ENCODE measurements around the gene CTTNBP2. TPM values are rescaled to one million over a fixed set of nuclear protein-coding genes. Genes with fewer than 3 reads are reported as not detected.

Gene CTTNBP2
- total and polyA plus RNA-seq, 10 of the 15 experiments (the other 5 are each of a cell fraction or from before 2014, with no cell fraction given): 0.04 to 0.43 TPM; not detected in 8

GRCh38 chr7:117803476-117803875 lies 69.8 kb downstream of the CTTNBP2 start:
- CTCF ChIA-PET: interaction anchor here (0.7 to 0.8 kb wide), 2 partner anchors 22 to 130 kb away, joined by 4 read pairs; no protein-coding TSS in a partner anchor
- no peak for FAIRE-seq

More at GRCh38 chr7:117803476-117803875, 69.8 kb downstream of the CTTNBP2 start:
- no peaks in the 10 kb centered on the region for H3K9me3 ChIP-seq (replicated peaks; ENCODE audit: control insufficient read depth, insufficient read depth, low read length)
- H3K4me2 ChIP-seq (ENCODE audit: control insufficient read depth, insufficient read depth): no peak overlapping the region
- no peak overlapping the region for H3K4me3 ChIP-seq
- POLR2A ChIA-PET: no interaction called here
- intact Hi-C loops (cut with micrococcal nuclease; ENCODE audit: unreplicated experiment) (no loop called here), in situ Hi-C loops (cut with MboI) (no loop called here)
- H3K36me3 ChIP-seq (ENCODE audit: control insufficient read depth in 2 of 2, insufficient read depth in 2 of 2, low read length in 1 of 2): no peaks in the 10 kb centered on the region
- ATAC-seq: no peak
- RAD21 ChIA-PET (ENCODE audit: unreplicated experiment): no interaction called here
- no peaks in the 10 kb centered on the region for H3K4me1 ChIP-seq (ENCODE audit: control insufficient read depth, insufficient read depth, low read length)
- 0 out of 4 replicates have a peak, but pooled peaks cover 0 to 3% of the 10 kb centered on the region in 2 experiments for H3K27me3 ChIP-seq (replicated peaks in 1 of 2; ENCODE audit: control insufficient read depth in 2 of 2, insufficient read depth in 2 of 2, low read length in 1 of 2)
- H3K27ac ChIP-seq (ENCODE audit: control insufficient read depth, insufficient read depth): no peak overlapping the region
- TF ChIP-seq, protein P1, sequence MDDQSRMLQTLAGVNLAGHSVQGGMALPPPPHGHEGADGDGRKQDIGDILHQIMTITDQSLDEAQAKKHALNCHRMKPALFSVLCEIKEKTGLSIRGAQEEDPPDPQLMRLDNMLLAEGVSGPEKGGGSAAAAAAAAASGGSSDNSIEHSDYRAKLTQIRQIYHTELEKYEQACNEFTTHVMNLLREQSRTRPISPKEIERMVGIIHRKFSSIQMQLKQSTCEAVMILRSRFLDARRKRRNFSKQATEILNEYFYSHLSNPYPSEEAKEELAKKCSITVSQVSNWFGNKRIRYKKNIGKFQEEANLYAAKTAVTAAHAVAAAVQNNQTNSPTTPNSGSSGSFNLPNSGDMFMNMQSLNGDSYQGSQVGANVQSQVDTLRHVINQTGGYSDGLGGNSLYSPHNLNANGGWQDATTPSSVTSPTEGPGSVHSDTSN (IDR thresholded peaks at IDR 0.05; ENCODE audit: insufficient replicate concordance, low read depth, low read length): no peak
- TF ChIP-seq JUND (IDR thresholded peaks at IDR 0.05; ENCODE audit: low read depth, low read length): no peak
- TF ChIP-seq SP1 (IDR thresholded peaks at IDR 0.05; ENCODE audit: low read depth, low read length): no peak
- TF ChIP-seq, protein P2, sequence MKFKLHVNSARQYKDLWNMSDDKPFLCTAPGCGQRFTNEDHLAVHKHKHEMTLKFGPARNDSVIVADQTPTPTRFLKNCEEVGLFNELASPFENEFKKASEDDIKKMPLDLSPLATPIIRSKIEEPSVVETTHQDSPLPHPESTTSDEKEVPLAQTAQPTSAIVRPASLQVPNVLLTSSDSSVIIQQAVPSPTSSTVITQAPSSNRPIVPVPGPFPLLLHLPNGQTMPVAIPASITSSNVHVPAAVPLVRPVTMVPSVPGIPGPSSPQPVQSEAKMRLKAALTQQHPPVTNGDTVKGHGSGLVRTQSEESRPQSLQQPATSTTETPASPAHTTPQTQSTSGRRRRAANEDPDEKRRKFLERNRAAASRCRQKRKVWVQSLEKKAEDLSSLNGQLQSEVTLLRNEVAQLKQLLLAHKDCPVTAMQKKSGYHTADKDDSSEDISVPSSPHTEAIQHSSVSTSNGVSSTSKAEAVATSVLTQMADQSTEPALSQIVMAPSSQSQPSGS (IDR thresholded peaks at IDR 0.05; ENCODE audit: low read length): no peak
- TF ChIP-seq HDAC6 (IDR thresholded peaks at IDR 0.05; ENCODE audit: unreplicated experiment): no peak
- TF ChIP-seq, protein P3, sequence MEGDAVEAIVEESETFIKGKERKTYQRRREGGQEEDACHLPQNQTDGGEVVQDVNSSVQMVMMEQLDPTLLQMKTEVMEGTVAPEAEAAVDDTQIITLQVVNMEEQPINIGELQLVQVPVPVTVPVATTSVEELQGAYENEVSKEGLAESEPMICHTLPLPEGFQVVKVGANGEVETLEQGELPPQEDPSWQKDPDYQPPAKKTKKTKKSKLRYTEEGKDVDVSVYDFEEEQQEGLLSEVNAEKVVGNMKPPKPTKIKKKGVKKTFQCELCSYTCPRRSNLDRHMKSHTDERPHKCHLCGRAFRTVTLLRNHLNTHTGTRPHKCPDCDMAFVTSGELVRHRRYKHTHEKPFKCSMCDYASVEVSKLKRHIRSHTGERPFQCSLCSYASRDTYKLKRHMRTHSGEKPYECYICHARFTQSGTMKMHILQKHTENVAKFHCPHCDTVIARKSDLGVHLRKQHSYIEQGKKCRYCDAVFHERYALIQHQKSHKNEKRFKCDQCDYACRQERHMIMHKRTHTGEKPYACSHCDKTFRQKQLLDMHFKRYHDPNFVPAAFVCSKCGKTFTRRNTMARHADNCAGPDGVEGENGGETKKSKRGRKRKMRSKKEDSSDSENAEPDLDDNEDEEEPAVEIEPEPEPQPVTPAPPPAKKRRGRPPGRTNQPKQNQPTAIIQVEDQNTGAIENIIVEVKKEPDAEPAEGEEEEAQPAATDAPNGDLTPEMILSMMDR (IDR thresholded peaks at IDR 0.05 in 2 of 3, conservative IDR thresholded peaks at IDR 0.05 in 1 of 3; ENCODE audit: control insufficient read depth in 2 of 3, extremely low read depth in 1 of 3, insufficient read depth in 1 of 3, low read depth in 3 of 3, low read length in 3 of 3): no peak
- TF ChIP-seq, protein P4, sequence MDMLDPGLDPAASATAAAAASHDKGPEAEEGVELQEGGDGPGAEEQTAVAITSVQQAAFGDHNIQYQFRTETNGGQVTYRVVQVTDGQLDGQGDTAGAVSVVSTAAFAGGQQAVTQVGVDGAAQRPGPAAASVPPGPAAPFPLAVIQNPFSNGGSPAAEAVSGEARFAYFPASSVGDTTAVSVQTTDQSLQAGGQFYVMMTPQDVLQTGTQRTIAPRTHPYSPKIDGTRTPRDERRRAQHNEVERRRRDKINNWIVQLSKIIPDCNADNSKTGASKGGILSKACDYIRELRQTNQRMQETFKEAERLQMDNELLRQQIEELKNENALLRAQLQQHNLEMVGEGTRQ (IDR thresholded peaks at IDR 0.05; ENCODE audit: borderline replicate concordance, low read depth, low read length): no peak
- no peak for TF ChIP-seq KAT2A (conservative IDR thresholded peaks at IDR 0.05; ENCODE audit: control insufficient read depth, low read depth, low read length)
- DNase-seq (ENCODE audit: low read depth, low spot score): no peak
- no peak overlapping the region for H2AFZ ChIP-seq (ENCODE audit: control insufficient read depth, low read depth, low read length)
- H4K20me1 ChIP-seq (ENCODE audit: control insufficient read depth, insufficient read depth): no peaks in the 10 kb centered on the region
- SMC1A ChIA-PET (ENCODE audit: uncharacterized antibody, unreplicated experiment): interaction anchor here (2.2 kb wide), 1 partner anchor 10 kb away, joined by 9 read pairs; no protein-coding TSS in a partner anchor
- no peaks in the 10 kb centered on the region for H3K79me2 ChIP-seq (ENCODE audit: control insufficient read depth, insufficient read depth, low read length)
- WGBS (ENCODE audit: insufficient coverage, insufficient replicate concordance, low lambda C conversion rate, missing lambda C conversion rate): 40% methylated on average over 2 of the region's 2 CpGs
- BruUV-seq (replicated peaks): no TSS peak
- H3K9ac ChIP-seq (ENCODE audit: control insufficient read depth, insufficient read depth, low read length): no peak overlapping the region
